Neural cell (in vitro differentiated cells): Measurements from ENCODE around the gene NELL2. TPM values are rescaled to one million over a fixed set of nuclear protein-coding genes. Genes with fewer than 3 reads are reported as not detected.

ENCODE experiments used
- H2AFZ ChIP-seq: fragments of 200-600, 300-800 bp; sonication (generic), shearing (Covaris generic); 2 replicates; pipeline ENCODE4 v1.6.0; 2014; ENCODE audit warnings: low read depth, mild to moderate bottlenecking, antibody characterized with exemption, low read length, moderate library complexity
- H3F3A ChIP-seq: fragments of 200-600 bp; shearing (Covaris generic); 2 replicates; pipeline ENCODE4 v1.6.1; 2016; ENCODE audit warnings: mild to moderate bottlenecking, moderate library complexity, mixed read lengths, antibody characterized with exemption, low read length; ENCODE audit not compliant: insufficient read depth, poor library complexity, severe bottlenecking
- H3K27ac ChIP-seq: fragments of 200-600, 300-800 bp; sonication (generic), shearing (Covaris generic); 2 replicates; pipeline ENCODE4 v1.5.1; 2014; ENCODE audit warnings: mild to moderate bottlenecking, low read length, moderate library complexity
- H3K27me3 ChIP-seq: fragments of 300-800, 200-600 bp; sonication (generic), shearing (Covaris generic); 2 replicates; pipeline ENCODE4 v1.6.0; 2014; ENCODE audit warnings: mild to moderate bottlenecking, low read depth, low read length, moderate library complexity; ENCODE audit not compliant: insufficient read depth
- H3K36me3 ChIP-seq: fragments of 300-800, 200-600 bp; sonication (generic), shearing (Covaris generic); 2 replicates; pipeline ENCODE4 v1.5.1; 2014; ENCODE audit warnings: mild to moderate bottlenecking, antibody characterized with exemption, low read length, moderate library complexity; ENCODE audit not compliant: insufficient read depth
- H3K4me2 ChIP-seq: fragments of 300-800, 200-600 bp; sonication (generic), shearing (Covaris generic); 2 replicates; pipeline ENCODE4 v1.6.0; 2014; ENCODE audit warnings: mild to moderate bottlenecking, low read length
- H3K4me3 ChIP-seq: fragments of 300-800, 200-600 bp; sonication (generic), shearing (Covaris generic); 2 replicates; pipeline ENCODE4 v1.5.1; 2014; ENCODE audit warnings: mild to moderate bottlenecking, low read length, moderate library complexity
- H3K79me2 ChIP-seq: fragments of 200-600 bp; shearing (Covaris generic); replicated peaks from 2 replicates; pipeline ENCODE4 v1.6.0; 2014; ENCODE audit warnings: mild to moderate bottlenecking, low read length, moderate library complexity; ENCODE audit not compliant: insufficient read depth
- H3K9ac ChIP-seq: fragments of 300-800, 200-600 bp; sonication (generic), shearing (Covaris generic); 2 replicates; pipeline ENCODE4 v1.6.1; 2016; ENCODE audit warnings: mild to moderate bottlenecking, low read length, mixed read lengths
- H3K9me2 ChIP-seq: fragments of 200-600 bp; shearing (Covaris generic); 2 replicates; pipeline ENCODE4 v1.6.1; 2016; ENCODE audit warnings: mild to moderate bottlenecking, low read length, mixed read lengths; ENCODE audit not compliant: insufficient read depth
- H3K9me3 ChIP-seq: fragments of 200-600, 300-800 bp; sonication (generic), shearing (Covaris generic); 2 replicates; pipeline ENCODE4 v1.6.1; 2016; ENCODE audit warnings: mild to moderate bottlenecking, mixed run types, low read length, moderate library complexity, mixed read lengths
- H4K20me1 ChIP-seq: fragments of 200-600 bp; shearing (Covaris generic); 2 replicates; pipeline ENCODE4 v1.6.1; 2016; ENCODE audit warnings: mild to moderate bottlenecking, mixed run types; ENCODE audit not compliant: insufficient read depth
- EP300 ChIP-seq: fragments of 450-650 bp; conservative IDR thresholded peaks from 2 replicates; pipeline ENCODE4 v1.6.1; 2014; ENCODE audit warnings: antibody characterized with exemption, mild to moderate bottlenecking, moderate library complexity; ENCODE audit not compliant: poor library complexity, severe bottlenecking
- EZH2 ChIP-seq: fragments of 200-600, 300-800 bp; shearing (Covaris generic), sonication (generic); IDR thresholded peaks from 2 replicates; pipeline ENCODE4 v1.6.1; 2014; ENCODE audit warnings: antibody characterized with exemption, low read length, borderline replicate concordance, mild to moderate bottlenecking; ENCODE audit not compliant: insufficient read depth, poor library complexity, severe bottlenecking
- MXI1 ChIP-seq: fragments of 450-650 bp; conservative IDR thresholded peaks from 2 replicates; pipeline ENCODE4 v1.6.1; 2014; ENCODE audit warnings: antibody characterized with exemption, mild to moderate bottlenecking; ENCODE audit not compliant: poor library complexity, severe bottlenecking
- POLR2AphosphoS5 ChIP-seq: IDR thresholded peaks from 2 replicates; pipeline ENCODE4 v1.6.1; 2012
- RAD21 ChIP-seq: fragments of 450-650 bp; conservative IDR thresholded peaks from 2 replicates; pipeline ENCODE4 v1.6.1; 2014; ENCODE audit warnings: antibody characterized with exemption, mild to moderate bottlenecking, moderate library complexity
- SMC3 ChIP-seq: fragments of 450-650 bp; conservative IDR thresholded peaks from 2 replicates; pipeline ENCODE4 v1.6.1; 2014; ENCODE audit warnings: antibody characterized with exemption, mild to moderate bottlenecking, moderate library complexity; ENCODE audit not compliant: poor library complexity
- TAF1 ChIP-seq: IDR thresholded peaks from 2 replicates; pipeline ENCODE4 v1.6.1; 2012; ENCODE audit warnings: low read depth
- polyA plus RNA-seq: library from polyadenylated mRNA; depleted of rRNA; stranded (reverse); fragments of >200 nt; gene quantifications from 2 replicates; pipeline ENCODE4 v1.2.3, GENCODE V29; 2014
- TF ChIP-seq, protein P1 (sequence below): IDR thresholded peaks from 2 replicates; pipeline ENCODE4 v1.6.1; 2012; ENCODE audit warnings: borderline replicate concordance
- TF ChIP-seq, protein P2 (sequence below): fragments of 450-650 bp; IDR thresholded peaks from 2 replicates; pipeline ENCODE4 v1.5.1; 2014; ENCODE audit warnings: antibody characterized with exemption, mild to moderate bottlenecking, moderate library complexity; ENCODE audit not compliant: poor library complexity, severe bottlenecking

The NELL2 gene
- polyA plus RNA-seq, 1 donor from 2014 or later = 41.8 TPM

DNA sequence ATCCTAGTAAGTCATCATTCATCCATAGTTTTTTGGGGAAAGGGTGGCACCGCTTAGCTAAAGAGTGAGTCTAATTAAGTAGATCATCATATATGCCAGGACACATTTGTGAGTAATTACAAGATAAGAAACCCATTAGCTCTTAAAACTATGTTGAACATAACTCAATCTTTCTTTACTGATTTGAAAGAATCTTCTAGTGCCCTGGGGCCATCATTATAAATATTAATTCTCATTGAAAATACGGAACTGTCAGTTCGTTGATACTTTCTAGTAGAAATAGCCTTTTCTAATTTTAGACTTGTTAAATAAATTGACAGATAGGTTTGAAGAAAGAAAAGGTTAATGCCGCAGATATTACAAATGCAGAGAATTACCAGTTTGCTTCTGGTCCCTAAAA is 312.6 kb downstream of the NELL2 start:
- H3K4me2 ChIP-seq = no peak overlapping the region
- no peaks in the 10 kb centered on the region for H3K9me2 ChIP-seq
- H3K36me3 ChIP-seq = no peaks in the 10 kb centered on the region
- H3K27me3 ChIP-seq = no peaks in the 10 kb centered on the region
- H3K4me3 ChIP-seq = no peak overlapping the region
- H3K9me3 ChIP-seq = no peaks in the 10 kb centered on the region
- TF ChIP-seq SMC3 = no peak
- TF ChIP-seq RAD21 = no peak
- TF ChIP-seq MXI1 = no peak
- TF ChIP-seq, protein P1, sequence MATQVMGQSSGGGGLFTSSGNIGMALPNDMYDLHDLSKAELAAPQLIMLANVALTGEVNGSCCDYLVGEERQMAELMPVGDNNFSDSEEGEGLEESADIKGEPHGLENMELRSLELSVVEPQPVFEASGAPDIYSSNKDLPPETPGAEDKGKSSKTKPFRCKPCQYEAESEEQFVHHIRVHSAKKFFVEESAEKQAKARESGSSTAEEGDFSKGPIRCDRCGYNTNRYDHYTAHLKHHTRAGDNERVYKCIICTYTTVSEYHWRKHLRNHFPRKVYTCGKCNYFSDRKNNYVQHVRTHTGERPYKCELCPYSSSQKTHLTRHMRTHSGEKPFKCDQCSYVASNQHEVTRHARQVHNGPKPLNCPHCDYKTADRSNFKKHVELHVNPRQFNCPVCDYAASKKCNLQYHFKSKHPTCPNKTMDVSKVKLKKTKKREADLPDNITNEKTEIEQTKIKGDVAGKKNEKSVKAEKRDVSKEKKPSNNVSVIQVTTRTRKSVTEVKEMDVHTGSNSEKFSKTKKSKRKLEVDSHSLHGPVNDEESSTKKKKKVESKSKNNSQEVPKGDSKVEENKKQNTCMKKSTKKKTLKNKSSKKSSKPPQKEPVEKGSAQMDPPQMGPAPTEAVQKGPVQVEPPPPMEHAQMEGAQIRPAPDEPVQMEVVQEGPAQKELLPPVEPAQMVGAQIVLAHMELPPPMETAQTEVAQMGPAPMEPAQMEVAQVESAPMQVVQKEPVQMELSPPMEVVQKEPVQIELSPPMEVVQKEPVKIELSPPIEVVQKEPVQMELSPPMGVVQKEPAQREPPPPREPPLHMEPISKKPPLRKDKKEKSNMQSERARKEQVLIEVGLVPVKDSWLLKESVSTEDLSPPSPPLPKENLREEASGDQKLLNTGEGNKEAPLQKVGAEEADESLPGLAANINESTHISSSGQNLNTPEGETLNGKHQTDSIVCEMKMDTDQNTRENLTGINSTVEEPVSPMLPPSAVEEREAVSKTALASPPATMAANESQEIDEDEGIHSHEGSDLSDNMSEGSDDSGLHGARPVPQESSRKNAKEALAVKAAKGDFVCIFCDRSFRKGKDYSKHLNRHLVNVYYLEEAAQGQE = no peak
- TF ChIP-seq EP300 = no peak
- no peak for TF ChIP-seq TAF1
- no peak for TF ChIP-seq EZH2
- TF ChIP-seq POLR2AphosphoS5 = no peak
- TF ChIP-seq, protein P2, sequence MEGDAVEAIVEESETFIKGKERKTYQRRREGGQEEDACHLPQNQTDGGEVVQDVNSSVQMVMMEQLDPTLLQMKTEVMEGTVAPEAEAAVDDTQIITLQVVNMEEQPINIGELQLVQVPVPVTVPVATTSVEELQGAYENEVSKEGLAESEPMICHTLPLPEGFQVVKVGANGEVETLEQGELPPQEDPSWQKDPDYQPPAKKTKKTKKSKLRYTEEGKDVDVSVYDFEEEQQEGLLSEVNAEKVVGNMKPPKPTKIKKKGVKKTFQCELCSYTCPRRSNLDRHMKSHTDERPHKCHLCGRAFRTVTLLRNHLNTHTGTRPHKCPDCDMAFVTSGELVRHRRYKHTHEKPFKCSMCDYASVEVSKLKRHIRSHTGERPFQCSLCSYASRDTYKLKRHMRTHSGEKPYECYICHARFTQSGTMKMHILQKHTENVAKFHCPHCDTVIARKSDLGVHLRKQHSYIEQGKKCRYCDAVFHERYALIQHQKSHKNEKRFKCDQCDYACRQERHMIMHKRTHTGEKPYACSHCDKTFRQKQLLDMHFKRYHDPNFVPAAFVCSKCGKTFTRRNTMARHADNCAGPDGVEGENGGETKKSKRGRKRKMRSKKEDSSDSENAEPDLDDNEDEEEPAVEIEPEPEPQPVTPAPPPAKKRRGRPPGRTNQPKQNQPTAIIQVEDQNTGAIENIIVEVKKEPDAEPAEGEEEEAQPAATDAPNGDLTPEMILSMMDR = no peak
- no peaks in the 10 kb centered on the region for H3F3A ChIP-seq
- no peaks in the 10 kb centered on the region for H3K79me2 ChIP-seq
- H3K27ac ChIP-seq = no peak overlapping the region
- no peak overlapping the region for H2AFZ ChIP-seq
- no peak overlapping the region for H3K9ac ChIP-seq
- no peaks in the 10 kb centered on the region for H4K20me1 ChIP-seq

DNA sequence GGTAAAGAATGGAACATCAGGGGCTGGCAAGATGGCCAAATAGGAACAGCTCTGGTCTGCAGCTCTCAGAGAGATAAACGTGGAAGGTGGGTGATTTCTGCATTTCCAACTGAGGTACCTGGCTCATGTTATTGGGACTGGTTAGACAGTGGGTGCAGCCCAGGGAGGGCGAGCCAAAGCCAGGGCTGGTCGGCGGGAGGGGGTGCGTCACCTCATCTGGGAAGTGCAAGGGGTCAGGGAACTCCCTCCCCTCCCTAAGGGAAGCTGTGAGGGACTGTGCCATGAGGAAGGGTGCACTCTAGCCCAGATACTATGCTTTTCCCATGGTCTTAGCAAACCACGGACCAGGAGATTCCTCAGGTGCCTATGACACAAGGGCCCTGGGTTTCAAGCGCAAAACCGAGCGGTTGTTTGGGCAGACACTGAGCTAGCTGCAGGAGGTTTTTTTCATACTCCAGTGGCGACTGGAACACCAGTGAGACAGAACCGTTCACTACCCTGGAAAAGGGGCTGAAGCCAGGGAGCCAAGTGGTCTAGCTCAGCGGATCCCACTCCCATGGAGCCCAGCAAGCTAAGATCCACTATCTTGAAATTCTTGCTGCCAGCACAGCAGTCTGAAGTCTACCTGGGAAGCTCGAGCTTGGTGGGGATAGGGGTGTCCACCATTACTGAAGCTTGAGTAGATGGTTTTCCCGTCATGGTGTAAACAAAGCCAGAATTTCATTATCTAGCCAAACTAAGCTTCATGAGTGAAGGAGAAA is 317.6 kb downstream of the NELL2 start:
- Histone ChIP-seq H3K79me2 (no peaks in the 10 kb centered on the region), H3K36me3 (no peaks in the 10 kb centered on the region), H3K4me2 (no peak overlapping the region), H3K9ac (no peak overlapping the region), H3K27me3 (no peaks in the 10 kb centered on the region), H3F3A (no peaks in the 10 kb centered on the region), H4K20me1 (no peaks in the 10 kb centered on the region), H2AFZ (no peak overlapping the region), H3K9me3 (no peaks in the 10 kb centered on the region), H3K27ac (no peak overlapping the region), H3K4me3 (no peak overlapping the region), H3K9me2 (no peaks in the 10 kb centered on the region)
- TF ChIP-seq, protein P2 = no peak
- TF ChIP-seq RAD21 (no peak), SMC3 (no peak), MXI1 (no peak), TAF1 (no peak), EZH2 (no peak), POLR2AphosphoS5 (no peak), EP300 (no peak)
- TF ChIP-seq, protein P1 = no peak
